HTERT RPE-1 (cell line): ENCODE results near the gene RABL3.
"Not testable (repeated sequence)": the region's sequence is repeated elsewhere in the genome, so short reads cannot be mapped to it uniquely, and the experiment has no call there.

Source experiments
- in situ Hi-C: fragments of 300-500 bp; cut with MboI; formaldehyde crosslinking; loops from 4 replicates; pipeline ENCODE4 v1.14.3; 2020; ENCODE audit warnings: low sequenced_read_pairs

The RABL3 gene

GRCh38 chr3:120684896-120685295 is 57.4 kb downstream of the RABL3 start:
- in situ Hi-C loops = no loop called here

GRCh38 chr3:120683671-120684301 is 58.5 kb downstream of the RABL3 start:
- in situ Hi-C loops = no loop called here

GRCh38 chr3:120683213-120683612 is 59.1 kb downstream of the RABL3 start:
- in situ Hi-C loops = no loop called here

GRCh38 chr3:120682095-120682681 is 60.1 kb downstream of the RABL3 start, which contains the start of gene HGD:
TSS of gene HGD (minus strand) at chr3:120682239. CDS start at chr3:120682111, 128 bp downstream.
- in situ Hi-C loops = no loop called here

- in situ Hi-C loops = no loop called here
Observed at GRCh38 chr3:120681506-120682038, 60.7 kb downstream of the RABL3 start.

GRCh38 chr3:120681018-120681417 is 61.3 kb downstream of the RABL3 start:
- in situ Hi-C loops = no loop called here

- in situ Hi-C loops = no loop called here
Observed at GRCh38 chr3:120680193-120680894, 62.0 kb downstream of the RABL3 start.

GRCh38 chr3:120678984-120679383 is 63.3 kb downstream of the RABL3 start:
- in situ Hi-C loops = no loop called here

GRCh38 chr3:120678331-120678947 is 63.9 kb downstream of the RABL3 start:
- in situ Hi-C loops = no loop called here

- in situ Hi-C loops = not testable (repeated sequence)
Observed at GRCh38 chr3:120677193-120677592, 65.1 kb downstream of the RABL3 start.

- in situ Hi-C loops = no loop called here
Observed at GRCh38 chr3:120673116-120673515, 69.2 kb downstream of the RABL3 start.

GRCh38 chr3:120670576-120670975 is 71.7 kb downstream of the RABL3 start:
- in situ Hi-C loops = no loop called here

GRCh38 chr3:120664926-120665325 is 77.4 kb downstream of the RABL3 start:
- in situ Hi-C loops = no loop called here

GRCh38 chr3:120661945-120662344 is 80.4 kb downstream of the RABL3 start:
- in situ Hi-C loops = no loop called here

- in situ Hi-C loops = no loop called here
Observed at GRCh38 chr3:120661106-120661905, 81.0 kb downstream of the RABL3 start.

GRCh38 chr3:120659834-120660233 is 82.5 kb downstream of the RABL3 start:
- in situ Hi-C loops = no loop called here

- in situ Hi-C loops = no loop called here
Observed at GRCh38 chr3:120659285-120659684, 83.0 kb downstream of the RABL3 start.

GRCh38 chr3:120652896-120653545 is 89.3 kb downstream of the RABL3 start:
- in situ Hi-C loops = no loop called here

GRCh38 chr3:120652281-120652680 is 90.0 kb downstream of the RABL3 start:
- in situ Hi-C loops = no loop called here

GRCh38 chr3:120650311-120650710 is 92.0 kb downstream of the RABL3 start:
- in situ Hi-C loops = no loop called here
